ENCODE data around the gene CLEC2A.
A peak's percentile ranks its signal among the peaks of the same experiment; 100 is the strongest.

The CLEC2A gene

DNA sequence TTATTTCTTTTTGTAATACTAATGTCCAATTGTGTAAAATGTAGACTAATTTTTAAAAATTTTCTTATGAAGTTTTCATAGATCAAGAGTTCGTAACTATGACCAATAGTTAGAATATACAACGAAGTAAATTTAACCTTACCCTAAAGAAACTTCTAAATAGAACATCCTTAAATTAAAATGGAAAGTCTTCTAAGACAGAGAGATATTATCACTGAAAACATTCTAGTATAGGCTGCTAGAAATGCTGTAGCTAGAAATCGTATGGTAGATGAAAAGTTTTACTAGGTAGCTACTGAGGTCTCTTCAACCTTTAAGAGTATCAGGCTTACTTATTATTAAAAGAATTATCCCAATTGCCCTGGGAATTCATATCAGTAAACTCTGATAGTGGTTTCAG lies 925 bp downstream of the CLEC2A start:
- no peak for DNase-seq

DNA sequence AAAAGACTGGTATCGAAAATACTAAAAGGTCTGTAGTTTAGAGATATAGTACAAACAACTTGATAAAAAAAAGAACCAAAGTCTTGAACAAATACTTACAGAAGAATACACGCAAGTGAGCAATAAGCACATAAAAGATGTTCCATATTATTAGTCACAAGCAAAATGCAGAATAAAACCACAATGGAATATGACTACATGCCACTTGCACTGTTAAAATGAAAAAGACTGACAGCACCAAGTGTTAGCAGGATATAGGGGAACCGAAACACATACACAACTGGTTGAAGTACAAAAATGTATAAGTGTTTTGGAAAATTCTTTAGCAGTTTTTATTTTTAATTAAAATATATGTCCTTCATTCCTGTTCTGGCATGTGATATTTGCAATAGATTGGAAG lies 3.6 kb downstream of the CLEC2A start:
- peak; percentile 48 for DNase-seq

DNA sequence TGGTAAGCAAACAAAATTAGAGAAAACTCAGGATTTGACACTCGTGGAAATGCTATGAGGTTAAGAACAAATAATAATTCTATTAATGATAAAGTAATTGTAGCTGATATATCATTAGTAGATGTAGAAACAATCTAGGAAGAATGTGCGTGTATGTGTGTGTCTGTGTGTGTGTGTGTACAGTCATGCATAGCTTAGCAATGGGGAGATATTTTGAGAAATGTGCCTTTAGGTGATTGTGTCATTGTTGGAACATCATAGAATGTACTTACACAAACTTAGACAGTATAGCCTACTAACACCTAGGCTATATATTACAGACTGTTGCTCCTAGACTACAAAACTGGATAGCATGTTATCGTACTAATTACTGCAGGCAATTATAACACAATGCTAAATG lies 5.3 kb downstream of the CLEC2A start:
- DNase-seq = no peak

DNA sequence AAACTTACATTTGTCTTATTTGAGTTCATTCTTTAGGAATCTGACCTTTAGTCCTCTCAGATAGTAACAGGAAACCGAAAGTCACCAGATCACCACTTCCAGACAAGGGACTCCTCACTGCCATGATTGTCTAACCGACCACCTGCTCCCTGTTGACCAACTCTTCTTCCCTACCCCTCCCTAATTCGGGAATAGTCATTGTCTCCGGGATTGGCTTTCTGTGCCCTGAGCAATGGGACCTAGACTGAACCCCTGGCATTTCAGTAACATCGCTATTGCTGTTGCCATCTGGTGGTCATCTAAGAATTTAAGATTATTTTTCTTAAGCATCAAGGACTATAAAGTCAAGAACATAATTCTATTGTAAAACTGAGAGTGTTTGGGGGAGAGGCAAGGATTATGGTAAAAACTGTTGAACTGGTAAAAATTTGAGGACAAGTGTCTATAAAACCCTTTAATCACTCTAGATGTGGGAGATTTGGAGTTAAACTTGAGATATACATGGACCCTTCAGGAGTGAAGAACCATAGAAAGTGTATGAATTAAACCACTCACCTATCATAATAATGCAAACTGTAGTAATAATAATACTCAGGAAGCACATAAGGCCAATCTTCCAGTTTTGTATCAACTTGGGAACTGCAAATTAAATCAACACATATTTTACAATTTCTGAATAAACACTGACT lies 6.3 kb downstream of the CLEC2A start:
- peak; percentile 50 for DNase-seq

DNA sequence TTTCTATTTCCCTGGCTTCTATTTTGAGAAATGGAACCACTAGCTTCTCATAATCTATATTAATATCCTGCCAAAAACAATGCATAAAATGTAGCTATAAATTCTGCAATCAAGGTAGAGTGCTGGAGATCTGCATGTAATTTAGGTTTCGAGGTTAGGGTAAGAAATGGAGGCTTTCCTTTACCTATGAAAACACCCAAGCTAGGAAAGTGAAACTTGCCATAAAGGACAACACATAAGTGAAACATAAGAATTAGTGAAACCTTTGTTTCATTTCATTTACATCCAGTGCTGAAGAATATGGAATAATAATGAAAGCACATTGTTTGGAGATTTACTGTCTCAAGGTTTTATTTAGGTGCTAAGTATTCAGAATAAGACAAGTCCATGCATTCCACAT lies 9.7 kb downstream of the CLEC2A start:
- DNase-seq = no peak

DNA sequence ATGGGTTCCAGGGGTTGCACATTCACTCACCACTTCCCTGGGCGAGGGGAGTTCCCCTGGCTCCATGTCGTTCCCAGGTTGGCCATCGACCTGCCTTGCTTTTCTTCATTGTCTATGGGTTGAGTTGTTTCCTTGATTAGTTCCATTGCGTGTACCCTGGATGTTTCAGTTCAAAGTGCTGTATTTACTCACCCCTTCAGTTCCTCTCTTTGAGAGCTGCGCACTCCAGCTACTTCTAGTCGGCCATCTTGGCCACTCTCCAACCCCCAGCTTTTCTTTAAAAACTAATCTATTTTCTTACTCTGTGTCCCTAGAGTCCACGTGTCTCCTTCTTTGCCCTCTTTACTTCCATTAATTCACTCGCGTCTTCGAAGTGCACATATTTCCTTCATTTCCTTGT lies 11.7 kb downstream of the CLEC2A start:
- DNase-seq = no peak

DNA sequence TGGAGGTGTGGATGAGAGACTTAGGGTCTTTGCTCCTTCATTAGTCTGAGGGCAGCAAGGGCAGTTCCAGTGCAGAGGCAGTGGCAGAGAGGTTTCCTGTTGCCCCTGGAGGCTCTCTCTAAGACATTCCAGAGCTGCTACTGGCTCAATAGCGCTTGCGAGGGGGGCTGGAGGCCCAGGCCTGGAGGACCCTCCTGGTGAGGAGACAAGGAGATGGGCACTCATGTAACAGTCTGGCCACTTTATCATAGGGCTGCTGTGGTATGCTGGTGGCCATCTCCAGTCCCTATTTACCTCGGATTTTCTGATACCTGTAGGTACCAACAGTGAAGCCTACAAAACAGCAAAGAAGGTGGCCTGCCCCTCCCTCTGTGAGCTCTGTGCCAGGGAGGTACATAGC lies 12.7 kb downstream of the CLEC2A start:
- no peak for DNase-seq

DNA sequence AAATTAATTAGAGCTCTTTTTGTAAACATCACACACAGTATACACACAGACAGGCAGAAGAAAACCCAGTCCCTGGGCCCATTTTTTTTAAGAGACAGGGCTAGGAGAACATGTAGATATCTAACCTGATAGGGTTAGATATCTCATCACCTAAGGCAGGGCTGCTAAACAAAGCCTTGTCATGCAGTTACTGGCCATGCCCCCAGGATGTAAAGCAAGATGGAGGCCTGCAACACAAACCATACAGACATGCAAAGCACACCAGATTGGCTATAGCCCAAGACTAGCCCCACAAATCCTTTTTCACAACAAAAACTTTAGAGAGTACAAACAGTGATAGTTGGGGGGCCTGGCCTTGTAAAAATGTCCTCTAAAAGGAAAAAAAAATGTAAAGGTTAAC lies 20.5 kb downstream of the CLEC2A start:
- DNase-seq = no peak

DNA sequence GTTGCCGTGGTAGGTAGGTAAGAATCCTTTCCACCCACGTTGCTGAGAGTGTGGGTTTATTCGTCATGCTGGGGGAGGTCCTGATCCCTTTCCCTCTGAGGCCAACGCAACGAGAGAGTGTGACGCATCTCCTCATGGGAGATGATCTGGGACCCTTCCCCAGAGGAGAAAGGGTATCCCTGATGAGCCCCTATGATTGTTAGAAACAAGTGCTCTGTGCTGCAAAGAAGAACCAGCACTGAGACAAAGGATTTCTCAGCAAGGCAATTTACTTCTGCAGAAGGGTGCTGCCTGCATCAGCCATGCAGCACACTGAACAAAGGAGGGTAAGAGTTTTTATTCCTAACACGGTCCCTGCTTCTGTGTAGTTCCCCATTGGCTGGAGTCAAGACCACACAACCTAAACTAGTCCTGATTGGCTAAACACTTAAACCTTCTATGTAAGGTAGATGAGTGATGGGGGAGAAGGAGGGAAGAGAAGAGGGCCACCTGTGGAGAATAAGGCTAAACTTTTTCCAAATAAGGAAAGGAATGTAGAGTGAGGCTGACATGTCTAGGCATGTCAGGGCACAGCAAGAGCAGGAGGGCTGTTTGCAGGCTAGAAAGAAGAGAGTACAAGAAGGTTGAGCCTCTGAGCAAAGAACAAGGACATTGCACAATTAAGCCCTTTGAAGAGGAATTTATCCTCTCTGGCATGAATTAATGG lies 21.3 kb downstream of the CLEC2A start:
- no peak for DNase-seq

DNA sequence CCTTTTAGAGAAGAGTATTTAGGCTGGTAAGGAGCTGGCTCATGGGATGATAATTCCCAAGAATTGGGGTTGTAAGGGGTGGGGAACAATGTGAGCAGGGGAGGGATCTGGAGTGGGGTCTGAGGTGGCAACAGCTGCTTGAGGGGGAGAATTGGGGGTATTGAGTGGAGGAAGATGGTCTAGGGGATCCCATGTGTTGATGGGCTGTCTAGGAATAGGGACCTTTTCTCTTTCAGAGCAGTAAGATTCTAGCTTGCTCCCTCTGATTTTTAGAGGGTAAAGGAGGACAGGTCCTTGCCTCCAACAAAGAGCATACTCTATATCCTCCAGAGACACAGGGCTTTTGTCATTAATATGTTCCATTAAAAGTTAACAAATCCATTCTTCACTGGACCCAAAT lies 22.4 kb downstream of the CLEC2A start:
- DNase-seq = no peak

DNA sequence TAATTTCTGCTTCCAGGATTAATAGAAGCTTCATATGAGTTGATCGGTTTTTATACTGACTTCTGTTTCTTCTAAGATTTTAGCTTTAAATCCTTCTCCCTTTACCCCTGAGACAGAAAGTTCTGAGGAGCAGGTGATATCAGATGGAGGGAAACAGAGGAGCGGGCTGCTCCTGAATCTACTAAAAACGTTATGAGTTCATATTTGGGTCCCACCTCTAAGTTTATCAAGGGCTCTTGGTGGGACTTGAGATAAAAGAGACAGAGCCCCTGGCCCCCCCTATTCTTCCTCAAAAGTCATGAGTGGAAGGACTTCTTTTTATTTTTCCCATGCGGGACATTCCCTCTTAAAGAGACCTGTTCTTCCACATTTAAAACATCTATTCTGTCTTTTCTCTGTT lies 23.8 kb downstream of the CLEC2A start:
- DNase-seq = no peak

DNA sequence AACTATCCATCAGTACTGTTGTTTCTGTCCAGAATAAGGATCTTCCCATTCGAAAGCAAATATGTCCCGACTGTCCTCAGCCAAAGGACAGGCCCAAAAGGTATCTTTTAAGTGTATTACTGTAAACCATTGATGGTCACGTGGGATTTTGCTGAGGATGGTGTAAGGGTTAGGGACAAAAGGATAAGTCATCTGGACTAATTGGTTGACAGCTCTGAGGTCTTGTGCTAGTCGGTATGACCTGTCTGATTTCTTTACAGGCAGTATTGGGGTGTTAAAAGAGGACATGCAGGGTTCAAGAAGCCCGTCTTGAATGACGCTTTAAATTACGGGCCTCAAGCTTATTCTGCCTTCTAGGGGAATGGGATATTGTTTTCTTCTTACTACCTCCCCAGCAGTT lies 24.4 kb downstream of the CLEC2A start:
- no peak for DNase-seq

DNA sequence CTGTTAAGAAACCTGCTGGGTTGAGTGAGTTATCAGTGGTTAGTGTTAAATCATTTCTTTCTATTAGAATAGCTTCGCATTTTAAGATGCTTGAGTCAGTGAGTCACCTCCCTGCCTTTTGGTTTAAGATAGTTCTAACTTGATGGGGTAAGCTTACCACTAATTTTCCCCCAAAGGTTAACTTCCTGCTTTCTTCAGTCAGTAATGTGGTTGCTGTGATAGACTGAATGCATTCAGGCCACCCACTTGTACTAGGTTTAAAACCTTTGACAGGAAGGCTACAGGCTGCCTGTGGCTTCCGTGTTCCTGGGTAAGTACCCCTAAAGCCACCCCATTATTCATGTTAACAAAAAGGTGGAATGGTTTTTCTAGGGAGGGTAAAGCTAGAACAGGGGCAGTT lies 25.3 kb downstream of the CLEC2A start:
- DNase-seq = peak; percentile 40

DNA sequence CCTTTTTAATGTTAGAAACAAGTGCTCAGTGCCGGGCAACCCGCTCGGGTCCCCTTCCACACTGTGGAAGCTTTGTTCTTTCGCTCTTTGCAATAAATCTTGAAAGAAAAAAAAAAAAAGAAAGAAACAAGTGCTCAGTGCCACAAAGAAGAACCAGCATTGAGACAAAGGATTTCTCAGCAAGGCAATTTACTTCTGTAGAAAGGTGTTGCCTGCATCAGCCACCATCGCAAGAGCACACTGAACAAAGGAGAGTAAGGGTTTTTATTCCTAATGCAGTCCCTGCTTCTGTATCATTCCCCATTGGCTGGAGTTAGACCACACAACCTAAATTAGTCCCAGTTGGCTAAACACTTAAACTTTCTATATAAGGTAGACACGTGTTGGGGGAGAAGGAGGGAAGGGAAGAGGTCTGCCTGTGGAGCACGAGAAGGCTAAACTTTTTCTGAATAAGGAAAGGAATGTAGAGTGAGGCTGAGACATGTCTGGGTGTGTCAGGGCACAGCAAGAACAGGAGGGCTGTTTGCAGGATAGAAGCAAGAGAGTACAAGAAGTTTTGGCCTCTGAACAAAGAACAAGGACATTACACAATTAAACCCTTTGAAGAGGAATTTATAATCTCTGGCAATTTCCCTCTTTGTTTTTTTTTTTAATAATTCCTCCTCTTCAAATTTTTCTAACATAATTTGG lies 29.5 kb downstream of the CLEC2A start:
- DNase-seq = no peak

DNA sequence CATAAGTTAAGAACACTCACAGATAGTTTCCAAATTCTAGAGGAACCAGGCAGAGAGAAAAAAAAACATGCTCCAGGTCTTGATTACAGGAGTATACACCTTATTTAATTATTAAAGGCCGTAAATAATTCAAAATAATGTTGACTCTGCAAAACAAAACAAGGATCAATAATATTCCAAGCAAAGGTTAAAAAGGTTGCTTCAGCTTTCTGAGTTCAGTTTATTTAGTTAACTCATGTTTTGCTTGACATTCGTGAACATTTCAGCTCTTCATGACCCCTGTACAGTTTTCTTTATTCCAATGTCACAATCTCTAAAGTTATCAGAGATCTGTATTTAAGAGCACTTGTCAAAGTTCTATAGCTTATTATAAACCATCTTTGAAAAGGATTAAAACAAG lies 31.2 kb downstream of the CLEC2A start:
- DNase-seq = no peak

DNA sequence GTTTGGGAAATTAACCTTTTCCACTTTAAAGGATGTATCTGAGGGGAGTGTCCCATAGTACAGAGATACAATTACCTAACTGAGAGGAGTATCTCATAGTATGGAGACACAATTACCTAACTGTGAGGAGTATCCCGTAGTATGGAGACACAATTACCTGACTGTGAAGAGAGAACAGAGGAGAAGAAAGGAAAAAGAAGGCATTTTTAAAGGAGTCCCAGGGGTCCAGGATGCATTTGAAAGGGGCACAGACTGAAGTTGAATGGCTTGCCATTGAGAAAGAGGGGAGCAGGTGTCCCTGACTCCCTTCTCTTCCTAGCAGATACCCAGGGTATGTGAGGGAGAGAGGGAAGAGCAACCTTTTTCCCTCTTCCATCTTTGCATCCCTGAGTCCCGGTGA lies 33.0 kb downstream of the CLEC2A start:
- DNase-seq = no peak

DNA sequence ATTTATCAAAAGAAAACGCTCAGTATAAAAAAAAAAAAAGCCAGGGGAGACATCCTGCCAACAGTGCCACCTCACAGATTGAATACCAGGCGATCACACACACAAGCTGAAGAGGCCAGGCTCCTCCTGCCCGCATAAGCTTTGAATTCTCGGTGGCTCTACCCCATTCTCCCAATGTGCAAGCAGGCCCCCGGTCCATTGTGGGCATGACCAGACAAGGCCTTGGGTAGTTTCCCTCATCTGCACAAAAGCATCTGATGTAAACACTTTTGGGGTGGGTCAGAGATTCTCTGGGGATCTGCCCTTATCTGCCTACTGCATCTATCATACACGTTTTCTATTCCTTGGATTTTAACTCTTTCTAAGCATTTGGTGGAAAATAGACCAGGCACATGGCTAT lies 34.6 kb downstream of the CLEC2A start:
- DNase-seq = no peak

DNA sequence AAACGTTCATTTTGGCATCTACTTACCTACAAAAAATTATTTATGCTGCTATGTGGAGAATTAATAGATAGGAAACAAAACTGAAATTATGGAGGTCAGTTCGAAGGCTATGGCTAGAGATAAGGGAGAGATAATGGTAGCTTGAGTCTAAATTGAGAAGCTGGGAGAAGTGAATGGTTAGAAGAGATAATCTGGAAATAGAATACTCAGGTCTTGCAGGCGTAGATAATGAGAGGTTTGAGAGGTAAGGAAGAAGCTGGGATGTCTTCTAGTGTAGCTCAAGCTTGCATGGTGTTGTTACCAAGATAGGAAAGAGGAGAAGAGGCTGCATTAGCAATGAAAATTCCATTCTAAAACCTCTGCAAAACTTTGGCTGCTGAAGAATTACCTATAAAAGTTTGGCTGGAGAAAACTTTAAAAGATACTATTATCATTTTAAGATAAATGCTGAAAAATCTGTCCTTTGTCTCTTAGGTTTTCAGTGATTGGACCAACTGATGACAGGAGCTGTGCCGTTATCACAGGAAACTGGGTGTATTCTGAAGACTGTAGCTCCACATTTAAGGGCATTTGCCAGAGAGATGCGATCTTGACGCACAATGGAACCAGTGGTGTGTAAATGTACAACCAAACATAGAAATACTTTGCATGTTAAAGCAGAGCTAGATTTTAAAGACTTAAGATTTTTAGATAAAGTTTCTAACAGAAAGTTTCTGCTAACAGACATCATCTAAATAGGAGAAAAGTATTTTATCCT lies 36.8 kb downstream of the CLEC2A start:
- no peak for DNase-seq

DNA sequence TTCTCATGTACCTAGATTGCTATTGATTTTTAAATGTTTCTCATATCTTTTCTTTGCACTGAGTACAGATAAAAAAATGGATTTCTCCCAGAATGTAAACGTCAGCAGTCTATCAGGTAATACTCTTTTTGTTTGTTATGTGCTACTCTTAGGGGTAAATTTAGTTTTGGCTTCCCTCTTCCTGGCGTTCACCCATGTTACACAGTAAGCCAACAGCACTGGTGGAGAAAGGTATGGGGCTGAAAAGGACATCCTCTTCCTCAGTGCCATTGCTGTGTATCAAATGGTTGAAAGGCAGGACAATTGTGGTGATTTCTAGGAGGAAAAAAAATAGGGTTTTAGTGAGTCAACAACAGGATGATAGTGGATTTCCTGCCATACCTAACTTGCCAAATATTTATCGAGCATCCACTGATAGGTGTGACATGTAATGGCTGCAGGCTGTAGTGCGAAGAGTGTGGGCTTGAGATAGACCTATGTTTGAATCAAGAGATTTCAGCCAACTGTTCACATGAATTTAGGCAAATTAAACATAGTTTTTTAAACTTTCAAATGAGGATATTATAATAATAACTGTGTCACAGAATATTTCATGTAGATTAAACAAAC lies 43.4 kb downstream of the CLEC2A start:
- DNase-seq = no peak

DNA sequence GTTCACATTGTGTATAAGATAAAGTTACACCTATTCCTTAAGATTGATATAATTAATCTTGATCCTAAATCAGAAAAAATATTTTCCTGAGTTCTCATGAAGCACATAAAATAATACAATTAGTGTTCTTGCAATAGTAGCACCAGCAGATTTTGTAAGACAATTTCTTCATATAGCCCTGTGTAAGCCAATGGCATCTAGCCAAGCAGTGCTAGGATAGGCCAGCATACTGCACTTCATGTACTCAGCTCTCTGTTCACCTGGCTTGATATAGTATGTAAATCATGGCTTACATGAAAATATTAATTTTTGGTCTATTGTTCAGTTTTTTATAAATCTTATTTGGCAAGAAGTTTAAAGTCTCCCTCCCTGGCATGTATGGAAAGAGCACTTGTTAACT lies 49.0 kb downstream of the CLEC2A start:
- DNase-seq = no peak

DNA sequence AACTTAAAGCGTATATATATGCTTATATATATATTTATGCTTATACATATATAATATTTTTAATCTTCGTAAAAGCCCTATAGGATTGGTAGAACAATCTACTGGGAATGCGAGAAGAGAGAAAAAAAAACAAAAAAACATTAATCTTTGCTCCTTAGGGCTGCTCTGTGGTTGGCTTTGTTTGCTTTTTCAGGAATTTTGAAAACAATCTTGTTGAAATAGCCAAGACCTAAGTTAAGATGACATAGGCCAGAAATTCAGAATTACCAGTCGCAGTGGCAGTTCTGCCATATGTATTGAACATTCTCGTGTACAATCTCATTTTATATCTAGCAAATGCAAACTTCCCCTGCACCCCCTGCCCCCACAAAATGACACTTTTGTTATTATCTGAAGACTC lies 50.2 kb downstream of the CLEC2A start:
- DNase-seq = no peak

DNA sequence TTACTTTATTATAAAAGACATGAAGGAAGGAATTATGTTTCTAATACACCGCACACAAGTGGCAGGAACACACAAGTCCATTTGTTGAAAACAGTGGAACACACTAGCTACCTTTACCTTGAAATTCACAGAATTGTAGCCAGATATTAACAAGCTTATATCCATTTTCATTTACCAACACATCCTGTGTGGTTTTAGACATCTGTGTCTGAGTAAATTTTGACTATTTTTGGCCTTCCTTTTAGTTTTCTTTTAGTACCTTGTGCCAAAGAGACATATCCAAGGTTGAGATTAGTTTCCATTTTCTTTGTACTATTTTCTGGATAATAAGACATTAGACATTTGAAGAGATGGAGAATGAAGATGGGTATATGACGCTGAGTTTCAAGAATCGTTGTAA lies 50.9 kb downstream of the CLEC2A start, which contains the start of gene KLRF2:
TSS of gene KLRF2 (plus strand) at position 244 of the 400 bp plus-strand sequence. CDS start at position 351, 107 bp downstream.
- DNase-seq = no peak

DNA sequence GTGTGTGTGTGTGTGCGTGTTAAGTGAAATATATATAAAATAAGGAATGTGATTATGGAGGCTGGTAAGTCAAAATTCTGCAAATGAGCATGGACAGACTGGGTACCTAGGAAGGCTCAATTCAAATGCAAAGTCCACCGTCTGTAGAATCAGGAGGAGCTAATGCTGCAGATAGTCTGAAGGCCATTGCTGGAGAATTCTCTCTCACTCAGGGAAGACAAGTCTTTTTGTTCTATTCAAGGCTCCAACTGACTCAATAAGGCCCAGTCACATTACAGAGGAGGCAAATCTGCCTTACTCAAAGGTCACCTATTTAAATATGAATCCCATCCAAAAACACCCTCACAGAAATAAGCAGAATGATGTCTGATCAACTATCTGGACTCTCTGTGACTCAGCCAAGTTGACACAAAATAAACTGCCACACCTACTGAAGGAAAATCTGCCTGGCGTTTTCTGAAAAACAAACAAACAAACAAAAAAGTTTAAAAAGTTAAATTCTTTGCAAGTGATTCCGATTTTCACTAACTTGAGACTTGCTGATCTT lies 51.6 kb downstream of the CLEC2A start:
- no peak for DNase-seq

Measured in suppressor macrophage treated with lipopolysaccharide for 4 hours (primary cell).